A673 (cell line): ENCODE results near the gene ERVK3-1. TPM values are rescaled to one million over a fixed set of nuclear protein-coding genes. Genes with fewer than 3 reads are reported as not detected.

ENCODE experiments used
- BruUV-seq: library from RNA; stranded (reverse); fragments of 400-500 nt; replicated peaks from 2 replicates; lab custom pipeline; 2021; lab: Mats Ljungman, UMichigan
- CTCF ChIA-PET: fragments of 300-600 bp; sonication (Branson Sonifier 250); formaldehyde crosslinking; loops from one replicate; lab custom pipeline; 2022; ENCODE audit warnings: antibody characterized with exemption; lab: Charles Lee
- POLR2A ChIA-PET: fragments of 300-600 bp; sonication (Branson Sonifier 250); formaldehyde crosslinking; loops from one replicate; lab custom pipeline; 2022; ENCODE audit warnings: antibody characterized with exemption; ENCODE audit not compliant: low non-redundant PET; lab: Charles Lee
- DNase-seq: peaks from one replicate; pipeline ENCODE4 v3.0.0-alpha.2; 2015; ENCODE audit warnings: low spot score
- H3K27ac ChIP-seq: fragments of 200-600 bp; sonication (generic); 2 replicates; pipeline ENCODE4 v1.5.1; 2016; ENCODE audit warnings: mixed run types, low read depth, mild to moderate bottlenecking, mixed read lengths, antibody characterized with exemption, low read length; ENCODE audit not compliant: poor library complexity, severe bottlenecking
- H3K27me3 ChIP-seq: fragments of 200-600 bp; sonication (generic); replicated peaks from 2 replicates; pipeline ENCODE4 v1.6.1; 2017; ENCODE audit warnings: mixed run types, low read depth, mild to moderate bottlenecking, mixed read lengths, antibody characterized with exemption, low read length; ENCODE audit not compliant: insufficient read depth, poor library complexity
- H3K36me3 ChIP-seq: fragments of 200-600 bp; sonication (generic); 2 replicates; pipeline ENCODE4 v1.6.1; 2016; ENCODE audit warnings: mixed run types, mild to moderate bottlenecking, mixed read lengths, antibody characterized with exemption, low read length; ENCODE audit not compliant: insufficient read depth, poor library complexity, severe bottlenecking
- H3K4me1 ChIP-seq: fragments of 200-600 bp; sonication (generic); 2 replicates; pipeline ENCODE4 v1.6.1; 2017; ENCODE audit warnings: mixed run types, mild to moderate bottlenecking, mixed read lengths, antibody characterized with exemption, low read length; ENCODE audit not compliant: insufficient read depth, poor library complexity, severe bottlenecking
- H3K4me3 ChIP-seq: fragments of 200-600 bp; sonication (generic); 2 replicates; pipeline ENCODE4 v1.5.1; 2016; ENCODE audit warnings: low read depth, mixed run types, mild to moderate bottlenecking, mixed read lengths, low read length; ENCODE audit not compliant: poor library complexity, severe bottlenecking
- H3K9me3 ChIP-seq: fragments of 200-600 bp; sonication (generic); 2 replicates; pipeline ENCODE4 v1.6.1; 2016; ENCODE audit warnings: mixed run types, low read depth, mild to moderate bottlenecking, mixed read lengths, antibody characterized with exemption, low read length; ENCODE audit not compliant: poor library complexity, severe bottlenecking
- CTCF ChIP-seq: fragments of 300-800, 200-600 bp; sonication (generic); conservative IDR thresholded peaks from 2 replicates; pipeline ENCODE4 v1.5.1; 2017; ENCODE audit warnings: low read depth, mild to moderate bottlenecking, antibody characterized with exemption, low read length, moderate library complexity, mixed read lengths
- EZH2 ChIP-seq: fragments of 200-600 bp; sonication (generic); IDR thresholded peaks from 2 replicates; pipeline ENCODE4 v1.6.1; 2017; ENCODE audit warnings: borderline replicate concordance, low read depth, mild to moderate bottlenecking, mixed read lengths, antibody characterized with exemption, low read length; ENCODE audit not compliant: poor library complexity, severe bottlenecking
- intact Hi-C: fragments of 100-400 bp; cut with micrococcal nuclease; formaldehyde crosslinking; loops from one replicate; pipeline ENCODE4 v1.10.0; 2022; ENCODE audit not compliant: unreplicated experiment
- total RNA-seq: library from RNA; stranded (reverse); gene quantifications from 2 replicates; pipeline ENCODE4 v1.2.3, GENCODE V29; 2021

The ERVK3-1 gene
- total RNA-seq, 1 experiment from 2014 or later: 77.1 TPM

DNA sequence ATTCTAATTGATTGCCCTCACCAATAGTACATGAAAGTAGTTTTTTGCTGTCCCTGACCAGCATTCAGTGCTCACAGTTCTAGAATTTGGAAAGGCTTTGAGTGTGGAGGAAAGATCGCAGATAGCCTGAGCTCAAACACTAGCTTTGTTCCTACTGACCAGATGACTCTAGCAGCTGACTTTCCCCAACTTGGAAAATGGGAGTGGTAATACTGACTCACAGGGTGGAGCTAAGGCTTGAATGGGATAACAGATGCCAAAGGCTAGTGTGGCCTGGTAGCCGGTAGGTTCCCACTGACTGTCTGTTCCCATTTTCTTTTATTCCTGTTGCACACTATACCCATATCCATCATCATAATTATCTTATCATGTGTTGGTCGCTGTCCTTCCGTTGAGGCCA, 25.3 kb downstream of the ERVK3-1 start:
- no peak for DNase-seq
- intact Hi-C loops: no loop called here
- ChIA-PET CTCF (no interaction called here), POLR2A (no interaction called here)
- TF ChIP-seq CTCF (no peak), EZH2 (no peak)
- Histone ChIP-seq H3K4me1 (no peaks in the 10 kb centered on the region), H3K36me3 (no peaks in the 10 kb centered on the region), H3K9me3 (no peaks in the 10 kb centered on the region), H3K4me3 (no peak overlapping the region), H3K27me3 (no peaks in the 10 kb centered on the region), H3K27ac (no peak overlapping the region)
- BruUV-seq: no TSS peak

DNA sequence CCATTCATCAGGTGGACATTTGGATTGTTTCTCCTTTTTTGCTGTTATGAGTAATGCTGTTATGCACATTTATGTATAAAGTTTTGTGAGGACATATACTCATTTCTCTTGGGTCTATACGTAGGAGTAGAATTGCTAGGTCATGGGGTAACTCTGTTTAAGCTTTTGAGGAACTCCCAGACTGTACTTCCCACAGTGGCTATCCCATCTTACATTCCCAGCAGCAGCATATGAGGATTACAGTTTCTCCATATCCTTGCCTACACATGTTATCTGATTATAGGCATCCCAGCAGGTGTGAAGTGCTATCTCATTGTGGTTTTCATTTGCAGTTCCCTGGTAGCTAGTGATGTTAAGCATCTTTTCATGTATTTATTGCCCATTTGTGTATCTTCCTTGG, 27.5 kb downstream of the ERVK3-1 start:
- ChIA-PET POLR2A (no interaction called here), CTCF (no interaction called here)
- Histone ChIP-seq H3K4me3 (no peak overlapping the region), H3K27me3 (no peaks in the 10 kb centered on the region), H3K9me3 (no peaks in the 10 kb centered on the region), H3K4me1 (no peaks in the 10 kb centered on the region), H3K36me3 (no peaks in the 10 kb centered on the region), H3K27ac (no peak overlapping the region)
- no peak for DNase-seq
- no peak for TF ChIP-seq CTCF
- no peak for TF ChIP-seq EZH2
- no TSS peak for BruUV-seq
- intact Hi-C loops: no loop called here

DNA sequence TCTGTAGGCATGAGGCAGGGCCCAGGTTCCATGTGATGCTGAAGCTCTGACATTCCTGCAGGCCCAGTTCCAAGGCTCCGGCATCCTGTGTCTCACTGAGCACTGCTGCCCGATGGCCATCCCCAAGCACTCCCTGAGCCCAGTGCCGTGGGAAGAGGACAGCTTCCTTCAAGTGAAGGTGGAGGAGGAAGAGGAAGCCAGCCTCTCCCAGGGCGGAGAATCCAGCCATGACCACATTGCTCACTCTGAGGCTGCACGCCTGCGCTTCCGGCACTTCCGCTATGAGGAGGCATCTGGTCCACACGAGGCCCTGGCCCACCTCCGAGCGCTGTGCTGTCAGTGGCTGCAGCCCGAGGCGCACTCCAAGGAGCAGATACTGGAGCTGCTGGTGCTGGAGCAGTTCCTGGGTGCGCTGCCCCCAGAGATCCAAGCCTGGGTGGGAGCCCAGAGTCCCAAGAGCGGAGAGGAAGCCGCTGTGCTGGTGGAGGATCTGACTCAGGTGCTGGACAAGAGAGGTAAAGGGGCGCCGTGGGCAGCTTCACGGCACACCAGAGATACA, 29.6 kb downstream of the ERVK3-1 start:
- CTCF ChIA-PET: no interaction called here
- no TSS peak for BruUV-seq
- H3K9me3 ChIP-seq: no peaks in the 10 kb centered on the region
- no peaks in the 10 kb centered on the region for H3K4me1 ChIP-seq
- H3K36me3 ChIP-seq: peaks cover 7% of the 10 kb centered on the region
- POLR2A ChIA-PET: no interaction called here
- H3K27me3 ChIP-seq: no peaks in the 10 kb centered on the region
- intact Hi-C loops: no loop called here
- no peak overlapping the region for H3K27ac ChIP-seq
- no peak overlapping the region for H3K4me3 ChIP-seq
- no peak for DNase-seq
- TF ChIP-seq EZH2: no peak
- no peak for TF ChIP-seq CTCF
